ENCODE measurements around the gene BAIAP2. TPM values are rescaled to one million over a fixed set of nuclear protein-coding genes. Genes with fewer than 3 reads are reported as not detected.

The BAIAP2 gene
- total and polyA plus RNA-seq, 2 donors (not counting 3 experiments of a cell fraction or from before 2014, with no cell fraction given), result 12.3 to 18.6 TPM

GRCh38 chr17:81065500-81065899, 30.5 kb downstream of the BAIAP2 start:
- intact Hi-C loops (cut with micrococcal nuclease), result no loop called here
- H3K4me3 ChIP-seq (replicated peaks in 1 of 3; ENCODE audit: insufficient read depth in 1 of 3, low read depth in 1 of 3, low read length in 3 of 3), result no peak overlapping the region
- H4K20me1 ChIP-seq (replicated peaks; ENCODE audit: control insufficient read depth, extremely low read depth, insufficient read depth, low read length), result no peaks in the 10 kb centered on the region
- H3K36me3 ChIP-seq (ENCODE audit: control insufficient read depth in 2 of 2, extremely low read depth in 1 of 2, insufficient read depth in 2 of 2, low read length in 2 of 2), result no peaks in the 10 kb centered on the region
- DNase-seq (ENCODE audit: low read depth, low spot score) (no peak), FAIRE-seq (no peak)
- BruUV-seq (replicated peaks), result no TSS peak
- H2AFZ ChIP-seq (ENCODE audit: low read depth, low read length), result no peak overlapping the region
- no peak overlapping the region for H3K4me2 ChIP-seq (ENCODE audit: insufficient read depth, low read length)
- ChIA-PET POLR2A (no interaction called here), CTCF (interaction anchor here (0.8 kb wide), 1 partner anchor 32 kb away, joined by 3 read pairs; no protein-coding TSS in a partner anchor)
- H3K4me1 ChIP-seq (ENCODE audit: control insufficient read depth, extremely low read depth, insufficient read depth, low read length), result no peaks in the 10 kb centered on the region
- H3K27ac ChIP-seq (ENCODE audit: insufficient read depth, low read depth, low read length), result no peak overlapping the region
- TF ChIP-seq, protein P1, sequence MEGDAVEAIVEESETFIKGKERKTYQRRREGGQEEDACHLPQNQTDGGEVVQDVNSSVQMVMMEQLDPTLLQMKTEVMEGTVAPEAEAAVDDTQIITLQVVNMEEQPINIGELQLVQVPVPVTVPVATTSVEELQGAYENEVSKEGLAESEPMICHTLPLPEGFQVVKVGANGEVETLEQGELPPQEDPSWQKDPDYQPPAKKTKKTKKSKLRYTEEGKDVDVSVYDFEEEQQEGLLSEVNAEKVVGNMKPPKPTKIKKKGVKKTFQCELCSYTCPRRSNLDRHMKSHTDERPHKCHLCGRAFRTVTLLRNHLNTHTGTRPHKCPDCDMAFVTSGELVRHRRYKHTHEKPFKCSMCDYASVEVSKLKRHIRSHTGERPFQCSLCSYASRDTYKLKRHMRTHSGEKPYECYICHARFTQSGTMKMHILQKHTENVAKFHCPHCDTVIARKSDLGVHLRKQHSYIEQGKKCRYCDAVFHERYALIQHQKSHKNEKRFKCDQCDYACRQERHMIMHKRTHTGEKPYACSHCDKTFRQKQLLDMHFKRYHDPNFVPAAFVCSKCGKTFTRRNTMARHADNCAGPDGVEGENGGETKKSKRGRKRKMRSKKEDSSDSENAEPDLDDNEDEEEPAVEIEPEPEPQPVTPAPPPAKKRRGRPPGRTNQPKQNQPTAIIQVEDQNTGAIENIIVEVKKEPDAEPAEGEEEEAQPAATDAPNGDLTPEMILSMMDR (IDR thresholded peaks at IDR 0.05; ENCODE audit: extremely low read depth in 1 of 2, insufficient read depth in 1 of 2, low read depth in 1 of 2, low read length in 2 of 2), result no peak
- TF ChIP-seq POLR2A (IDR thresholded peaks at IDR 0.05; ENCODE audit: low read depth, low read length) (no peak), JUN (IDR thresholded peaks at IDR 0.05; ENCODE audit: borderline replicate concordance, insufficient read depth, insufficient read length, low read depth) (no peak), EZH2 (IDR thresholded peaks at IDR 0.05; ENCODE audit: borderline replicate concordance, low read depth, low read length, severe bottlenecking) (no peak), FOS (IDR thresholded peaks at IDR 0.05; ENCODE audit: borderline replicate concordance, insufficient read depth, low read length) (no peak), GATA2 (IDR thresholded peaks at IDR 0.05; ENCODE audit: insufficient read depth, insufficient read length, low read depth, low read length) (no peak), MYC (IDR thresholded peaks at IDR 0.05; ENCODE audit: low read depth, low read length) (no peak), POLR2AphosphoS5 (IDR thresholded peaks at IDR 0.05; ENCODE audit: insufficient read depth, low read depth, low read length) (no peak)
- TF ChIP-seq, protein P2, sequence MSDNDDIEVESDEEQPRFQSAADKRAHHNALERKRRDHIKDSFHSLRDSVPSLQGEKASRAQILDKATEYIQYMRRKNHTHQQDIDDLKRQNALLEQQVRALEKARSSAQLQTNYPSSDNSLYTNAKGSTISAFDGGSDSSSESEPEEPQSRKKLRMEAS (IDR thresholded peaks at IDR 0.05; ENCODE audit: insufficient read depth, insufficient read length), result no peak
- H3K9ac ChIP-seq (replicated peaks; ENCODE audit: extremely low read depth, insufficient read depth, low read length), result no peak overlapping the region
- no peaks in the 10 kb centered on the region for H3K79me2 ChIP-seq (ENCODE audit: control insufficient read depth, insufficient read depth, low read length)
- no peaks in the 10 kb centered on the region for H3K9me3 ChIP-seq (replicated peaks; ENCODE audit: control insufficient read depth, insufficient read depth, low read length)
- dilution Hi-C loops (cut with MboI; ENCODE audit: extremely low pct_ligation_motif_present, low sequenced_read_pairs), result no loop called here
- no peaks in the 10 kb centered on the region for H3K9me1 ChIP-seq (replicated peaks; ENCODE audit: control insufficient read depth, extremely low read depth, insufficient read depth, low read length)
- H3K27me3 ChIP-seq (ENCODE audit: control insufficient read depth in 2 of 2, insufficient read depth in 2 of 2, low read length in 2 of 2), result no peaks in the 10 kb centered on the region

All from endothelial cell of umbilical vein (primary cell).